NOMO-1 treated with dmso at 0.1 percent for 144 hours (cell line): ENCODE measurements around the gene REPS1.
"Not testable (repeated sequence)": the region's sequence is repeated elsewhere in the genome, so short reads cannot be mapped to it uniquely, and the experiment has no call there.

Experiments used
- DNase-seq: peaks from one replicate; lab custom pipeline; 2025; ENCODE audit not compliant: unreplicated experiment; lab: John Stamatoyannopoulos, UW

Gene REPS1

GRCh38 chr6:138971601-138972000 lies 16.5 kb downstream of the REPS1 start:
- DNase-seq, result no peak

- no peak for DNase-seq
Measured at GRCh38 chr6:138970856-138971425, 17.1 kb downstream of the REPS1 start.

- DNase-seq, result no peak
Measured at GRCh38 chr6:138970159-138970558, 17.9 kb downstream of the REPS1 start.

- no peak for DNase-seq
Measured at GRCh38 chr6:138966870-138967269, 21.2 kb downstream of the REPS1 start.

- DNase-seq, result no peak
Measured at GRCh38 chr6:138965971-138966370, 22.1 kb downstream of the REPS1 start.

- DNase-seq, result no peak
Measured at GRCh38 chr6:138965291-138965874, 22.7 kb downstream of the REPS1 start.

GRCh38 chr6:138964012-138964411 lies 24.0 kb downstream of the REPS1 start:
- no peak for DNase-seq

- DNase-seq, result no peak
Measured at GRCh38 chr6:138963531-138963930, 24.5 kb downstream of the REPS1 start.

GRCh38 chr6:138963119-138963518 lies 24.9 kb downstream of the REPS1 start:
- DNase-seq, result no peak

GRCh38 chr6:138959521-138959920 lies 28.5 kb downstream of the REPS1 start:
- no peak for DNase-seq

- DNase-seq, result no peak
Measured at GRCh38 chr6:138958595-138958994, 29.5 kb downstream of the REPS1 start.

- no peak for DNase-seq
Measured at GRCh38 chr6:138957903-138958302, 30.1 kb downstream of the REPS1 start.

- peak; percentile 34 for DNase-seq
Measured at GRCh38 chr6:138957484-138957883, 30.6 kb downstream of the REPS1 start.

- no peak for DNase-seq
Measured at GRCh38 chr6:138956244-138956924, 31.7 kb downstream of the REPS1 start.

GRCh38 chr6:138955262-138955661 lies 32.8 kb downstream of the REPS1 start:
- DNase-seq, result no peak

- DNase-seq, result no peak
Measured at GRCh38 chr6:138953451-138953850, 34.6 kb downstream of the REPS1 start.

GRCh38 chr6:138948546-138949179 lies 39.4 kb downstream of the REPS1 start:
- DNase-seq, result no peak

- no peak for DNase-seq
Measured at GRCh38 chr6:138948004-138948403, 40.0 kb downstream of the REPS1 start.

- DNase-seq, result no peak
Measured at GRCh38 chr6:138945354-138945753, 42.7 kb downstream of the REPS1 start.

GRCh38 chr6:138944412-138944811 lies 43.6 kb downstream of the REPS1 start:
- no peak for DNase-seq

GRCh38 chr6:138943089-138943625 lies 44.9 kb downstream of the REPS1 start:
- DNase-seq, result no peak

- not testable (repeated sequence) for DNase-seq
Measured at GRCh38 chr6:138936873-138937272, 51.2 kb downstream of the REPS1 start.
